ENCODE results near the gene OR6C3.
"Not testable (repeated sequence)": the region's sequence is repeated elsewhere in the genome, so short reads cannot be mapped to it uniquely, and the experiment has no call there.

OR6C3 gene

GRCh38 chr12:55330446-55330845, at the start of gene OR6C3:
Gene OR6C3 (plus strand): TSS chr12:55330746. CDS start chr12:55331701, 955 bp downstream.
- DNase-seq, result no peak

GRCh38 chr12:55280991-55281390, 49.6 kb upstream of the OR6C3 start:
- no peak for DNase-seq

GRCh38 chr12:55289999-55290398, 40.5 kb upstream of the OR6C3 start:
- DNase-seq, result no peak

GRCh38 chr12:55296469-55296868, 34.1 kb upstream of the OR6C3 start, which contains the start of gene OR6C6:
Gene OR6C6 (minus strand): TSS chr12:55296569. CDS start chr12:55295232, 1,337 bp downstream.
- no peak for DNase-seq

GRCh38 chr12:55314043-55314442, 16.5 kb upstream of the OR6C3 start, which contains the start of gene OR6C1:
Gene OR6C1 (plus strand): TSS chr12:55314343. CDS start chr12:55320600, 6,257 bp downstream.
- no peak for DNase-seq

GRCh38 chr12:55320201-55320600, 10.3 kb upstream of the OR6C3 start:
- DNase-seq, result no peak

- not testable (repeated sequence) for DNase-seq
Measured at GRCh38 chr12:55325801-55326200, 4.7 kb upstream of the OR6C3 start.

- DNase-seq, result no peak
Measured at GRCh38 chr12:55336002-55336401, 5.5 kb downstream of the OR6C3 start.

GRCh38 chr12:55355338-55355737, 24.8 kb downstream of the OR6C3 start:
- DNase-seq, result not testable (repeated sequence)

GRCh38 chr12:55362675-55363074, 32.1 kb downstream of the OR6C3 start, which contains the start of gene OR6C75:
Gene OR6C75 (plus strand): TSS chr12:55362975. CDS start chr12:55365111, 2,136 bp downstream.
- no peak for DNase-seq

- no peak for DNase-seq
Measured at GRCh38 chr12:55365086-55365485, 34.5 kb downstream of the OR6C3 start.

GRCh38 chr12:55372521-55372920, 42.0 kb downstream of the OR6C3 start:
- no peak for DNase-seq

Measured in activated naive CD4-positive, alpha-beta T cell (primary cell).